GM18499 (cell line): ENCODE results near the gene PYROXD2.

ENCODE experiments used
- ATAC-seq: cut with Tn5 transposase; IDR thresholded peaks from one replicate; pipeline ENCODE4 v1.9.1; 2021; ENCODE audit warnings: moderate number of reproducible peaks; ENCODE audit not compliant: insufficient read depth, unreplicated experiment

The PYROXD2 gene

DNA sequence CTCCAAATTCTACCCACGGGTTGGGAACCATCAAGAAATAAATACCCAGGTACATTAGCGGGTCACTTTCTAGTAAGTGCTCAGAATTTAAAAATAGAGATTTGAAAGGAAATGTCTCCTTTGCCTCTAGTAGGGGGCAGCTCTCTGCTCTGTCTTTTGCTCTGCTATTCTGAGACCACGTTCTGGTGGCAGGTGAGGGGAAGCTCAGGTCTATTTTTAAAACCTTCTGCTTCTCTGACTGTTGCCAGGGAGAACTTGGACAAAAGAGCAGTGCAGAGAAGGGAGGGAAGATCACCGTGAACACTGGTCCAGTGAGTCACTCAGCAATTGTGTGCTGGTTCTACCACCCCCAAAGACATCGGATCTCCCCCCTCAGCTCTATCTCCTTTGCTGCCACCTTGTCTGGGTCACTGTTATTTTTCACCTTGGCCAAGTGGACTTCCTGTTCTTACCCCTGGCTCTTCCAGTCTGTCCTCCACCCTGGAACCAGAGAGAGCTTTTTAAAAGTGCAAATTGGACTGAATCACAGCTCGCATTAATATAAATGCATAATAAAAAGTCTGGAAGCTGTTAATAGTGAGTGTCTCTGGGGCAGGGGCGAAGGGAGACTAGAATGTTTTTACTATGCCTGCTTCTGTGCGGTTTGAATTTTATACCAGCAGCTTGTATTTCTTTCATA, 74.6 kb downstream of the PYROXD2 start:
- peak; percentile 17 for ATAC-seq

GRCh38 chr10:98339799-98340198, 75.2 kb downstream of the PYROXD2 start:
- ATAC-seq = peak; percentile 77

GRCh38 chr10:98338896-98339295, 76.1 kb downstream of the PYROXD2 start:
- ATAC-seq = no peak

DNA sequence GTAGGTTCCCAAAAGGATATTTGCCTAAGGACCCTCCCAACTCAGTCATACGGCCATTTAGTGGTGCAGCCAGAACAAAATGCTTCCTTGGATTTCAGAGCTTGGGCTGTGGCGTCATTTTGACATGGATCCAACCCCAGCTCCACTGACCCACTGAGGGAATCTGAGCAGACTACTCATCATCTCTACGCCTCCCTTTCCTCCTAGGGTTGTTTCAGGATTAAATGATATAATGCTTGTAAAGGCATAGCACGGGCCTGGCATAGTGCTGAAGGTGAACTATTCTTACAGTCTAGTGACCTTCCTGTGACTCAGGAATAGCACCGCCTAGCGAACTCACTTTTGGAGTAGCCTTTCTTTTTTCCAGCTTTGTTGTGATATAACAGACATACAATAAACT, 76.7 kb downstream of the PYROXD2 start:
- no peak for ATAC-seq

GRCh38 chr10:98337484-98337883, 77.5 kb downstream of the PYROXD2 start:
- no peak for ATAC-seq
